Osteoblast (primary cell): Measurements from ENCODE around the gene TRIO. TPM values are rescaled to one million over a fixed set of nuclear protein-coding genes. Genes with fewer than 3 reads are reported as not detected.

ENCODE experiments used
- DNase-seq: peaks from one replicate; pipeline ENCODE4 v3.0.0; 2011; ENCODE audit warnings: low spot score, mixed read lengths; ENCODE audit not compliant: insufficient read length; ENCODE audit errors: missing footprints
- H2AFZ ChIP-seq: 2 replicates; pipeline ENCODE4 v1.6.0; 2011; ENCODE audit warnings: mild to moderate bottlenecking, low read length
- H3K27ac ChIP-seq: 2 replicates; pipeline ENCODE4 v1.5.1; 2011; ENCODE audit warnings: mild to moderate bottlenecking, low read depth, low read length, moderate library complexity
- H3K27me3 ChIP-seq: 2 replicates; pipeline ENCODE4 v1.6.0; 2012; ENCODE audit warnings: mild to moderate bottlenecking, control low read depth, inconsistent platforms, low read length, moderate library complexity; ENCODE audit not compliant: insufficient read depth
- H3K36me3 ChIP-seq: 2 replicates; pipeline ENCODE4 v1.5.1; 2011; ENCODE audit warnings: mild to moderate bottlenecking, low read length, control low read depth, moderate library complexity; ENCODE audit not compliant: insufficient read depth
- H3K4me1 ChIP-seq: 2 replicates; pipeline ENCODE4 v1.5.1; 2011; ENCODE audit warnings: mild to moderate bottlenecking, low read length, control low read depth, moderate library complexity; ENCODE audit not compliant: insufficient read depth
- H3K4me2 ChIP-seq: 2 replicates; pipeline ENCODE4 v1.6.0; 2011; ENCODE audit warnings: mild to moderate bottlenecking, low read length; ENCODE audit not compliant: insufficient read depth
- H3K4me3 ChIP-seq: fragments of 200-600 bp; sonication (generic); 3 replicates; pipeline ENCODE4 v1.5.1; 2012; ENCODE audit warnings: mild to moderate bottlenecking, low read length, inconsistent platforms; ENCODE audit not compliant: insufficient read depth
- H3K79me2 ChIP-seq: 2 replicates; pipeline ENCODE4 v1.6.0; 2012; ENCODE audit warnings: mild to moderate bottlenecking, low read length, control low read depth, inconsistent platforms; ENCODE audit not compliant: insufficient read depth
- H3K9me3 ChIP-seq: 2 replicates; pipeline ENCODE4 v1.5.1; 2011; ENCODE audit warnings: low read depth, low read length, control low read depth
- H4K20me1 ChIP-seq: 2 replicates; pipeline ENCODE4 v1.6.0; 2012; ENCODE audit warnings: mild to moderate bottlenecking, low read length, control low read depth; ENCODE audit not compliant: insufficient read depth
- total RNA-seq: library from RNA; depleted of rRNA; stranded (reverse); fragments of >200 nt; gene quantifications from 2 replicates; pipeline ENCODE4 v1.2.3, GENCODE V29; 2012
- TF ChIP-seq, protein P1 (sequence below): IDR thresholded peaks from 2 replicates; pipeline ENCODE4 v1.5.1; 2011; ENCODE audit warnings: mild to moderate bottlenecking, low read depth, low read length, moderate library complexity; ENCODE audit errors: extremely low read depth

TRIO gene
- total RNA-seq, 1 donor, result 274 TPM

DNA sequence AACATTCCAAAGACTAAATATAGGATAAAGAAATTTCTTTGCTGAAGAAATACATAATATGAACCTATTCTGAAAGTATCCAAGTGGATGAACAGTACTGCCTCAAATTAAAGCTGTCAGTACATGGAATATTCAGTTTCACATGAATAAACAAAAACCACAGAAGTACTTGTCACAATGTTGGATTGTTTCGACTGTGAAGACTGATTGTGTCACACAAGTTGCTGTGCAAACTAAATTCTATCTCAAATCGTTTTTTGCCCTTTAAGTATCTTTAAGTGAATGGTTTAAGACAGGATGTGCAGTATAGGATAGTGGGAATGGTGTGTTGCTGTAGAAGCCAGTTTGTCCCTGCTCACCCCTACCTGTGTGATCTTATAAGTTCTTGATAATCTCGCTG, 301.0 kb downstream of the TRIO start:
- H3K4me1 ChIP-seq, result peaks cover 86% of the 10 kb centered on the region

DNA sequence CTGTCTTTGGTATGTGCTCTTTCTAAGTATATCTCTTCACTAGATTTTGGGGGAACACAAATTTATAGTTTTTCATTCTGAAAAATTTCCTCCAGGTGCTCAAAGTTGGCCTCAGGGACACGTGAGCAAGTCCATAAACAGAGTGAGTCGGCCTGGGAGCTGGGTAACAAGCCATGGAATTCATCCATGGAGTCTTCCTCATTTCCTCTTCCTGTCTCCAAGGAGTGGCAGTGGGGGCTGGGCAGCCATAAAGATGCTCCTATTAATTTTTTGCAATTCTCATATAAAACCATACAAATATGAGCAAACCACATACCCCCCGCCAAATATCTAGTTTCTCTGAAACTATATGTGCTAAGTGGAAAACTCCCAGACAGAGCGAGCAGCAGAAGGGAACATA, 301.9 kb downstream of the TRIO start:
- Histone ChIP-seq H3K4me1 (peaks cover 86% of the 10 kb centered on the region), H3K27me3 (no peaks in the 10 kb centered on the region), H3K4me2 (peak overlapping the region; percentile 92), H3K36me3 (peaks cover 17% of the 10 kb centered on the region), H4K20me1 (peaks cover 21% of the 10 kb centered on the region), H3K9me3 (no peaks in the 10 kb centered on the region), H2AFZ (no peak overlapping the region), H3K27ac (peak overlapping the region; percentile 46), H3K4me3 (no peak overlapping the region), H3K79me2 (peaks cover 87% of the 10 kb centered on the region)
- DNase-seq, result no peak
- TF ChIP-seq, protein P1, sequence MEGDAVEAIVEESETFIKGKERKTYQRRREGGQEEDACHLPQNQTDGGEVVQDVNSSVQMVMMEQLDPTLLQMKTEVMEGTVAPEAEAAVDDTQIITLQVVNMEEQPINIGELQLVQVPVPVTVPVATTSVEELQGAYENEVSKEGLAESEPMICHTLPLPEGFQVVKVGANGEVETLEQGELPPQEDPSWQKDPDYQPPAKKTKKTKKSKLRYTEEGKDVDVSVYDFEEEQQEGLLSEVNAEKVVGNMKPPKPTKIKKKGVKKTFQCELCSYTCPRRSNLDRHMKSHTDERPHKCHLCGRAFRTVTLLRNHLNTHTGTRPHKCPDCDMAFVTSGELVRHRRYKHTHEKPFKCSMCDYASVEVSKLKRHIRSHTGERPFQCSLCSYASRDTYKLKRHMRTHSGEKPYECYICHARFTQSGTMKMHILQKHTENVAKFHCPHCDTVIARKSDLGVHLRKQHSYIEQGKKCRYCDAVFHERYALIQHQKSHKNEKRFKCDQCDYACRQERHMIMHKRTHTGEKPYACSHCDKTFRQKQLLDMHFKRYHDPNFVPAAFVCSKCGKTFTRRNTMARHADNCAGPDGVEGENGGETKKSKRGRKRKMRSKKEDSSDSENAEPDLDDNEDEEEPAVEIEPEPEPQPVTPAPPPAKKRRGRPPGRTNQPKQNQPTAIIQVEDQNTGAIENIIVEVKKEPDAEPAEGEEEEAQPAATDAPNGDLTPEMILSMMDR, result no peak

More for the DNA sequence above, 301.0 kb downstream of the TRIO start:
- DNase-seq, result no peak
- H3K4me2 ChIP-seq, result peak overlapping the region; percentile 92
- peak overlapping the region; percentile 46 for H3K27ac ChIP-seq
- H3K4me3 ChIP-seq, result no peak overlapping the region
- TF ChIP-seq, protein P1, result no peak
- peaks cover 17% of the 10 kb centered on the region for H3K36me3 ChIP-seq
- peaks cover 21% of the 10 kb centered on the region for H4K20me1 ChIP-seq
- H3K27me3 ChIP-seq, result no peaks in the 10 kb centered on the region
- peaks cover 83% of the 10 kb centered on the region for H3K79me2 ChIP-seq
- no peak overlapping the region for H2AFZ ChIP-seq
- no peaks in the 10 kb centered on the region for H3K9me3 ChIP-seq

DNA sequence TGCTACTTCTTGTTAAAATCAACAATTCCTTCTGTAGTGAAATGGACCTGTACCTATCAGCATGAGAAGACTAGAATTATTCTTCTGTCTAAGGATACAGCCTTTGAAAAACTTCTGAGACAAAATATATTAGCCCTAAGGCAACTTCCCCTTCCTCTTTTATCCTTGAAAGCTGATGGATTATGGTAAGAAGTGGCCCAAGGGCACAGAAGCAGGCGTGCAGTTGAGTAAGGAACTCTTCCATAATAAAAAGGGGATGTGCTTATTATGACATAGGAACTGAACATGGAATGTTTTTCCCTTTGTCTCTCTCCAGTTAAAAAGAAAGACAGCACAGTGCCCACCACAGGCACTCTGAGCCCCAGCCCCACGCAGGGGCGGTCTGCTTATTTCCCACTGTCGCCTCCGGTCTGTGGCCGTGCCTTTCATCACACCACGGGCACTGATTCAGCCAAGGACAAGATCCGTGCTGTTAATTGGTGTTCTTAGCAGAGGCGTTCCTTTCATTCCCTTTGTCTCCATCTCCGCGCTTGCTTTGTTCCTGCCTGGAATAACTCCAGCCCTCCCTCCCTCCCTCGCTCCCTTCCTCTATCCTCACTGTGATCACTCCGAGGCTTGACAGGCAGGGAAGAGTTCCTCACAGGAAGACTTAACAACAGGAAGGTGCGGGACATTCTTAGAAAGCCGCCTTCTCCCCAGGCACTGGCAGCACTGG, 302.6 kb downstream of the TRIO start:
- peaks cover 88% of the 10 kb centered on the region for H3K4me1 ChIP-seq
- no peak for DNase-seq
- TF ChIP-seq, protein P1, result no peak
- no peak overlapping the region for H2AFZ ChIP-seq
- H3K4me2 ChIP-seq, result peak overlapping the region; percentile 92
- H3K79me2 ChIP-seq, result peaks cover 95% of the 10 kb centered on the region
- no peaks in the 10 kb centered on the region for H3K27me3 ChIP-seq
- peaks cover 25% of the 10 kb centered on the region for H3K36me3 ChIP-seq
- no peak overlapping the region for H3K4me3 ChIP-seq
- no peaks in the 10 kb centered on the region for H3K9me3 ChIP-seq
- H4K20me1 ChIP-seq, result peaks cover 21% of the 10 kb centered on the region
- H3K27ac ChIP-seq, result peak overlapping the region; percentile 46

DNA sequence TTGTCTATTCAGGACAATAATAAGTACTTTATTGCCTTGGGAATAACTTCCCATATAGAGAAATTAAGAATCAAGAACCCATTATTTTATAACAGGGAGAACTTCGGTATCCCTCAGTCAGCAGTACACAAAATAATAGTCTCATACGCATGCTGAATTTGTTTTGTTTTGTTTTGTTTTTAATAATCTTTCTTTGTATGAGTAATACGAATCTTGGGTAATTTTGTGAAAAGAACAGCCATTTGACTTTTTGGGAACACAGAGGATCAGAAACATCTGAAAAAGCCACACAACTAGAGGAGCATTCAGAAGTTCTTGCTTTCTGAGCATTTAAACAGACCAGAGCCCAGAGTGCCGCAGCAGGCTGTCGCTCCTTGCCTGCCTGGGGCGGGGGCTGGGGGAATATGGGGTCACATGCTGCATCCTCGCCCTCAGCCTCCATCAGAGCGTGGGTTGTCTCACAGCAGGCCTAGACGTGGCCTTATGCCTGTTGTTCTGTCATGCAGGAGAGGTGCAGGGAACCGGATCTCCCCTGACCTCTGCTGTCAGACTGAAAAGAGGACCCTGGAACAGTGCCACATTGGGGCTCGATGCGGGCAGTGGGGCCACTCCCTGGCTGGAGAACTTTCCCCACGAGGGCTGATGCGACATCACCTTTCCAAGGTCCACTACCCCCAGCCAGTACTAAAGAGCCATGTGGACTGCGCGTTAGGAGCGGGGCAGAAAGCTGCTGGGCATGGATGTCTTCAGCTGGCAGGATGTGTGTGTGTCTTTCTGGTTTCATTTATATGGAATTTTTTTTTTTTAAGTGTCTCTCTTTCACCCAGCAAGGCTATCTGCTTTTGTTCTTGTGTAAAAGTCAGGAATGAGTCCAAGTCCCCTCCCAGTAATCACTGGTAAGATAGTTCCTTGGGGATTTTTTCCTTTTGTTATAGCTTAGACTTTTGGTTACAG, 305.1 kb downstream of the TRIO start:
- Histone ChIP-seq H3K4me2 (peak overlapping the region; percentile 11), H3K4me1 (peaks cover 78% of the 10 kb centered on the region), H3K9me3 (no peaks in the 10 kb centered on the region), H3K36me3 (peaks cover 33% of the 10 kb centered on the region), H3K79me2 (peaks cover 92% of the 10 kb centered on the region), H3K4me3 (no peak overlapping the region), H4K20me1 (peaks cover 3% of the 10 kb centered on the region), H3K27ac (peak overlapping the region; percentile 89), H2AFZ (no peak overlapping the region), H3K27me3 (no peaks in the 10 kb centered on the region)
- DNase-seq, result no peak
- TF ChIP-seq, protein P1, result no peak
